Uterus (tissue), 4 donors: ENCODE measurements around the gene FBXO7. TPM values are rescaled to one million over a fixed set of nuclear protein-coding genes. Genes with fewer than 3 reads are reported as not detected.
A peak's percentile ranks its signal among the peaks of the same experiment; 100 is the strongest.

ENCODE experiments used
- DNase-seq, 2 donors: peaks; one replicate each; pipeline ENCODE4 v3.0.0-alpha.2; 2019 to 2020
- H3K27ac ChIP-seq, 2 donors: fragments of 200-600 bp; sonication (generic); 1 replicate in 1 of 2; 2 replicates in 1 of 2; pipeline ENCODE4 v1.5.1; 2016 to 2018
- H3K27me3 ChIP-seq, 2 donors: fragments of 200-600 bp; sonication (generic); one replicate each; pipeline ENCODE4 v1.5.1; 2018 to 2019; ENCODE audit warnings: control low read depth in 1 of 2
- H3K36me3 ChIP-seq, 2 donors: fragments of 200-600 bp; sonication (generic); one replicate each; pipeline ENCODE4 v1.5.1; 2019; ENCODE audit warnings: control low read depth in 1 of 2
- H3K4me1 ChIP-seq, 2 donors: fragments of 200-600 bp; sonication (generic); one replicate each; pipeline ENCODE4 v1.5.1; 2018 to 2019; ENCODE audit warnings: control low read depth in 1 of 2
- H3K4me3 ChIP-seq, 2 donors: fragments of 200-600 bp; sonication (generic); 1 replicate in 1 of 2; 2 replicates in 1 of 2; pipeline ENCODE4 v1.5.1; 2018 to 2019; ENCODE audit warnings: mild to moderate bottlenecking in 1 of 2
- H3K9me3 ChIP-seq, 2 donors: fragments of 200-600 bp; sonication (generic); one replicate each; pipeline ENCODE4 v1.5.1; 2019; ENCODE audit warnings: control low read depth in 1 of 2
- CTCF ChIP-seq, 4 experiments: fragments of 200-600 bp in 2 of 4; fragments of 450-650 bp in 2 of 4; sonication (generic) in 2 of 4; IDR thresholded peaks; one replicate each; pipeline ENCODE4 v1.5.1; 2016 to 2019; ENCODE audit warnings: antibody characterized with exemption in 4 of 4, mild to moderate bottlenecking in 2 of 4, moderate library complexity in 1 of 4
- POLR2A ChIP-seq, 2 donors: fragments of 450-650 bp; IDR thresholded peaks; one replicate each; pipeline ENCODE4 v1.6.1; 2016; ENCODE audit warnings: antibody characterized with exemption in 2 of 2, mild to moderate bottlenecking in 1 of 2, moderate library complexity in 1 of 2
- intact Hi-C: fragments of 100-400 bp; cut with DNase I; formaldehyde crosslinking; loops from one replicate; pipeline ENCODE4 v1.15.1; 2023; ENCODE audit warnings: low total_unique reads
- total RNA-seq, 4 donors: library from RNA; depleted of rRNA in 3 of 4; stranded (reverse); fragments of >200 nt in 3 of 4; gene quantifications; one replicate each; pipeline versions ENCODE4 v1.1.0 to v1.2.4, GENCODE V29; 2014 to 2023
- donor health status: DM: yes; HTN: yes; CAD: no.

FBXO7 gene
- total RNA-seq, 4 donors from 2014 or later, result 78.2 to 90.2 (median 80.0) TPM

- intact Hi-C loops, result no loop called here
- TF ChIP-seq CTCF (IDR thresholded peaks at IDR 0.05) (no peak), POLR2A (IDR thresholded peaks at IDR 0.05) (no peak)
- peak; percentile 35 to 52 for DNase-seq
- Histone ChIP-seq H3K27me3 (no peaks in the 10 kb centered on the region), H3K36me3 (no peaks in the 10 kb centered on the region), H3K4me1 (peaks cover 2 to 14% of the 10 kb centered on the region in 2 donors), H3K9me3 (no peaks in the 10 kb centered on the region), H3K4me3 (no peak overlapping the region), H3K27ac (peak overlapping the region; percentile 77 to 80)
These were observed 59.9 kb downstream of the FBXO7 start for GRCh38 chr22:32534252-32535235.

GRCh38 chr22:32535531-32536190 lies 61.0 kb downstream of the FBXO7 start:
- intact Hi-C loops, result no loop called here
- no peak for DNase-seq
- Histone ChIP-seq H3K27me3 (no peaks in the 10 kb centered on the region), H3K4me1 (peaks cover 0 to 13% of the 10 kb centered on the region in 2 donors), H3K27ac (peak overlapping the region; percentile 77 to 80), H3K4me3 (no peak overlapping the region), H3K9me3 (no peaks in the 10 kb centered on the region), H3K36me3 (no peaks in the 10 kb centered on the region)
- TF ChIP-seq POLR2A (IDR thresholded peaks at IDR 0.05) (no peak), CTCF (IDR thresholded peaks at IDR 0.05) (no peak)

- H3K27me3 ChIP-seq, result no peaks in the 10 kb centered on the region
- intact Hi-C loops, result no loop called here
- peaks cover 0 to 13% of the 10 kb centered on the region in 2 donors for H3K4me1 ChIP-seq
These were observed 61.7 kb downstream of the FBXO7 start for GRCh38 chr22:32536352-32536751.

GRCh38 chr22:32538521-32538920 lies 63.9 kb downstream of the FBXO7 start:
- no peaks in the 10 kb centered on the region for H3K36me3 ChIP-seq
- H3K27ac ChIP-seq, result peak overlapping the region in 1 of 2 donors; percentile 32
- DNase-seq, result no peak
- H3K4me1 ChIP-seq, result peaks cover 5% of the 10 kb centered on the region in 2 donors
- intact Hi-C loops, result no loop called here
- H3K27me3 ChIP-seq, result no peaks in the 10 kb centered on the region
- no peaks in the 10 kb centered on the region for H3K9me3 ChIP-seq
- TF ChIP-seq POLR2A (IDR thresholded peaks at IDR 0.05), result no peak
- TF ChIP-seq CTCF (IDR thresholded peaks at IDR 0.05), result no peak
- no peak overlapping the region for H3K4me3 ChIP-seq

More at GRCh38 chr22:32536352-32536751, 61.7 kb downstream of the FBXO7 start:
- TF ChIP-seq CTCF (IDR thresholded peaks at IDR 0.05) (no peak), POLR2A (IDR thresholded peaks at IDR 0.05) (no peak)
- Histone ChIP-seq H3K36me3 (no peaks in the 10 kb centered on the region), H3K4me3 (no peak overlapping the region), H3K9me3 (no peaks in the 10 kb centered on the region), H3K27ac (no peak overlapping the region)
- DNase-seq, result no peak
